Activated naive CD4-positive, alpha-beta T cell treated with anti-CD3 and anti-CD28 coated beads, Interleukin-2, amount 50 U/mL, for 24 hours (primary cell): Measurements from ENCODE around the gene ASAP2.

Experiments
- H3K27ac Mint-ChIP-seq: one replicate; pipeline ENCODE4 v1.8.0; 2021; ENCODE audit warnings: mild to moderate bottlenecking, mixed read lengths
- H3K27me3 Mint-ChIP-seq: one replicate; pipeline ENCODE4 v1.8.0; 2021; ENCODE audit warnings: mixed read lengths
- H3K36me3 Mint-ChIP-seq: one replicate; pipeline ENCODE4 v1.8.0; 2021; ENCODE audit warnings: mixed read lengths
- H3K4me1 Mint-ChIP-seq: one replicate; pipeline ENCODE4 v1.8.0; 2021; ENCODE audit warnings: mixed read lengths
- H3K4me3 Mint-ChIP-seq: one replicate; pipeline ENCODE4 v1.8.0; 2021; ENCODE audit warnings: mild to moderate bottlenecking, mixed read lengths
- H3K9me3 Mint-ChIP-seq: one replicate; pipeline ENCODE4 v1.8.0; 2021; ENCODE audit warnings: mixed read lengths

ASAP2 gene

DNA sequence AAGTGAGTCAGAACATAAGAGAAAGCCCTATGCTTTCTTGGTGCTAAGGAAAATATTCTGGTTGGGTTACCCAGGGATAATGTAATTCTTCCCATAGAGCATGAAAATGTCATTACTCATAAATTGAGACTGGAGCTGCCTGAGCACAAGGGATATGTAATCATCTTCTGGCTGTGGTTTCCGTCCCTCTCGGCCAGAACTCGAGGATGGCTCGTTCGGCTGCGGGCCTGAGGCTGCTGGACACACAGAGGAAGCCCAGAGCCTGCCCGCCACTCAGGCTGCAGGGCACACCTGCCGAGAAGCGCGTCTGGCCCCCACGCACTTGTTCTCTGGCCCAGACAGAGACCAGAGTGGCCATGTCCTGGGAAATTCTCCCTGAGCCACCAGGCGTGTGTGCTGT is 104.9 kb downstream of the ASAP2 start:
- H3K27me3 Mint-ChIP-seq: no peaks in the 10 kb centered on the region
- no peaks in the 10 kb centered on the region for H3K36me3 Mint-ChIP-seq
- peaks cover 8% of the 10 kb centered on the region for H3K4me1 Mint-ChIP-seq
- H3K4me3 Mint-ChIP-seq: no peak overlapping the region
- no peak overlapping the region for H3K27ac Mint-ChIP-seq
- H3K9me3 Mint-ChIP-seq: no peaks in the 10 kb centered on the region

DNA sequence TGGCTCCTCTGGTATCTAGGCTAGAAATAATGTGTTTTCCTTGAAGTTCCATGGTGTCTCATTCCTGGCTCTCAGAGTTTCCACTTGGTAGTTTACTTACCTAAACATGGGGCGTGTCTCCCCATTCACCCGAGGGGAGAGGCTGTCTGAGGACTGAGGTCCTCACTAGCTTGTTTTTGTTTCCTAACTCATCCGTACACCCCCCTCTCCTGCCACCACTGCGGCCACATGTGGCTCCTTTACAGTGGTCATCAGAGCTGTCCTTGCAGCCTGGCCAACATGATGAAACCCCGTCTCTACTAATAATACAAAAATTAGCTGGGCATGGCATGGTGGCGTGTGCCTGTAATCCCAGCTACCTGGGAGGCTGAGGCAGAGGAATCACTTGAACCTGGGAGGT is 106.0 kb downstream of the ASAP2 start:
- no peaks in the 10 kb centered on the region for H3K27me3 Mint-ChIP-seq
- H3K4me1 Mint-ChIP-seq: peaks cover 8% of the 10 kb centered on the region
- H3K27ac Mint-ChIP-seq: no peak overlapping the region
- no peaks in the 10 kb centered on the region for H3K36me3 Mint-ChIP-seq
- H3K9me3 Mint-ChIP-seq: no peaks in the 10 kb centered on the region
- H3K4me3 Mint-ChIP-seq: no peak overlapping the region

DNA sequence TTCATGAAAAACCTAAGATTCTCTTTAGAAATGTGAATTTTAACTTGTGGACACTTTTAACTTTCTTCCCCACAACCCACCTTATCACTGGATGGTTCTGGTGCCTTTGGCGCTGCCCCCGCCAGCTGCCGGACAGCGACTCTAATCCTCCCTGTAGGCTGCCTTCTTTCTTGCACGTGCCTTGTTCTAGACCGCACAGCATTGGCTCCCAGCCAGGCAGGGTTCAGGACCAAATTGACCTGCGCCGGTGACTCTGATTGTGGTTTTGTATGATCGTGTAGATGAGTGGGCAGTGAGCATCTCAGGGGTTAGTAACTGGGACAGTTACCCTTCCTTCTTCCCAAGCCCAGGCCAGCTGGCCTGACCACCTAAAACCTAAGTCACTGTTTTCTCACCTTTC is 106.8 kb downstream of the ASAP2 start:
- H3K9me3 Mint-ChIP-seq: no peaks in the 10 kb centered on the region
- no peaks in the 10 kb centered on the region for H3K36me3 Mint-ChIP-seq
- H3K27me3 Mint-ChIP-seq: no peaks in the 10 kb centered on the region
- H3K4me3 Mint-ChIP-seq: no peak overlapping the region
- no peak overlapping the region for H3K27ac Mint-ChIP-seq
- peaks cover 8% of the 10 kb centered on the region for H3K4me1 Mint-ChIP-seq

DNA sequence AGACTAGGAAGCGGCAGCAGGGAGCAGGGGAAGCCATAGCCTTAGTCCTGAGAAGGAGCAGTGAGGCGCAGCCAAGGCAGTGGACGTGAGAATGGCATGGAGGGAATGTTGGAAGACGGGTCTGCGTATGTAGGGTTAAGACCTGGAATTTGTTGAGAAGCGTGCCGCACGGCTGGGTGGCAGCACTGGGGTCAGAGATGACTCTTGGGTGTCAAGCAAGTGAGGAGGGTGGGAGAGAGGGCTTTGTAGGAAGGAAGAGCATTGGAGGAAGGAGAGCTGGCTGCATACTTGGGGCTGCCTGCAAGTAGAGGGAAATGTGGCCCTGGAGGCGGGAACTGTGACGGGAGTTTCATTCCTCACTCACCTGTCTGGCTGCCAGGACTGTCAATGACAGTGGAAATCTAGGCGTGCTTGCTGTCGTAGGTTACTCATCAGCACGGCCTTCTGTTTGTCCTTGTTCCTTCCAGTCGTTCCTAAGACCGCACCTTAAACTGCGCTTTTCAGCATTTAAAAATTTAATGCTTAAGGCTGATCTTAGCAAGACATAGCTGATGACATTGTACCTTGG is 108.8 kb downstream of the ASAP2 start:
- Mint-ChIP-seq H3K4me3 (no peak overlapping the region), H3K36me3 (no peaks in the 10 kb centered on the region), H3K4me1 (peaks cover 6% of the 10 kb centered on the region), H3K27me3 (no peaks in the 10 kb centered on the region), H3K27ac (no peak overlapping the region), H3K9me3 (no peaks in the 10 kb centered on the region)

DNA sequence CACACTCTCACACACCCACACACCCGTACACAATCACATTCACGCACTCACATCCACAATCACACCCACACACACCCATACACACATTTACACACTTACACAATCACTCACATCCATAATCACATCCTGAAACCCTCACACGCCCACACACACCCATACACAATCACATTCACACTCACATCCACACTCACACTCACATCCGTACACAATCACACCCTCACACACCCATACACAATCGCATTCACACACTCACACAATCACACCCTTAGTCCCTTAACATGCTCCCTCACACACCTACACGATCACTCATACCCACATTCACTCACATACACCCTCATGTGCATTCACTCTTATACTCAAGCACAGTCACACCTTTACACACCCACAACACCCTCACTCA is 110.9 kb downstream of the ASAP2 start:
- H3K27ac Mint-ChIP-seq: no peak overlapping the region
- H3K9me3 Mint-ChIP-seq: no peaks in the 10 kb centered on the region
- H3K36me3 Mint-ChIP-seq: no peaks in the 10 kb centered on the region
- no peaks in the 10 kb centered on the region for H3K27me3 Mint-ChIP-seq
- no peaks in the 10 kb centered on the region for H3K4me1 Mint-ChIP-seq
- H3K4me3 Mint-ChIP-seq: no peak overlapping the region

DNA sequence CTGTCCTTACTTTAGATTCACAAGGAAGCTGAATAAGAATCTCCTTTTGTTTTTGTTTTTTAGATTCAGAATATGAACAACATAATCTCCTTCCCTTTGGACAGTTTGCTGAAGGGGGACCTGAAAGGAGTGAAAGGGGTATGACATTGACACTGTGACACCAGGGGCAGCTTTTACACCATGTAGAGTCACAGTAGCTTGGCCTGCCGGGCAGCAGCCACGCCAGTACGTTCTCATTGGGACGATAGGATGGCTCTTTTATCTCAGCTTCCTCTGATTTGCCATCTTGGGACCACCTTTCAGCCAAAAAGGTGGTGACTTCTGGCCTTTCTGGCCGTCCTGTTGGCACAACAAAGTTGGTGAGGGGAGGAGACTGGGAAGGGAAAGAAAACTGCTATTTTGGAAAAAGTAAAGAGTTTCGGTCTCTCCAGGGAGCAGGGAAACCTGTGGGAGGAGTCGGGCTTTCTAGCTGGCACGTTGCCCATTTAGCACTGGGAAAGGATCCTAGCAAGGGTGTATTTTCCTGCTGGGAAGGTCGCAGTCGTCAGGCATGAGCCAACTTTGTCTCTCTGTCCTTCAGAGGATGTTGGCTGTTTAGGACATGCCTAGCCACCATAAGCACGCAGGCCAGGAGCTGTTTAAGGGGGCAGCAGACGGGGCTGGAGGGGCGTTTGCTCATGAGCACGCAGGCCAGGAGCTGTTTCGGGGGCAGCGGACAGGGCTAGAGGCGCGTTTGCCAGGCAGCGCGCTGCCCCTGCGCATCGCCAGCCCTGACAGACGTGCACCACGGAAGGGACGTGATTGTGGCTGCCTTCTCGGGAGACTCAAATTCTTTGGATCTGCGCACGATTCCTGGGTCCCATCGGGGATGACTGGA is 112.1 kb downstream of the ASAP2 start:
- Mint-ChIP-seq H3K27ac (no peak overlapping the region), H3K36me3 (no peaks in the 10 kb centered on the region), H3K27me3 (no peaks in the 10 kb centered on the region), H3K9me3 (no peaks in the 10 kb centered on the region), H3K4me3 (no peak overlapping the region), H3K4me1 (no peaks in the 10 kb centered on the region)

DNA sequence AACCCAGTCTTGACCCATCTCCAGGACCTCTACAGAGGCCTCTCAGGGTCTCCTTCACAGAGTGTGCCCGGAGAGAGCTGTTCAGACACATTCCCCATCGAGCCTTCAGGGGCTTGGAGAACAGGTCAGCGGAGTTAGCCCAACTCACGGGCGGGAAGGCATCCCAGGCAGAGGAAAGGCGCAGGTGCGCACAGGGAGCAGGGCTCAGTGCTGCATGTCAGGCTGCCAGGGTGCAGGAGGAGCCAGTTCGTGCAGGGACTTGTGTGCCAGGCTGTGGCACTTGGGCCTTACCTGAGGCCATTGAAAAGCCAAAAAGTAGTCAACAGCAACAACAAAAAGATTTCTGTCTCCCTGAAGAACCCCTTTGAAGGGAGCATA is 112.7 kb downstream of the ASAP2 start:
- Mint-ChIP-seq H3K4me1 (no peaks in the 10 kb centered on the region), H3K4me3 (no peak overlapping the region), H3K27ac (no peak overlapping the region), H3K27me3 (no peaks in the 10 kb centered on the region), H3K36me3 (no peaks in the 10 kb centered on the region), H3K9me3 (no peaks in the 10 kb centered on the region)

DNA sequence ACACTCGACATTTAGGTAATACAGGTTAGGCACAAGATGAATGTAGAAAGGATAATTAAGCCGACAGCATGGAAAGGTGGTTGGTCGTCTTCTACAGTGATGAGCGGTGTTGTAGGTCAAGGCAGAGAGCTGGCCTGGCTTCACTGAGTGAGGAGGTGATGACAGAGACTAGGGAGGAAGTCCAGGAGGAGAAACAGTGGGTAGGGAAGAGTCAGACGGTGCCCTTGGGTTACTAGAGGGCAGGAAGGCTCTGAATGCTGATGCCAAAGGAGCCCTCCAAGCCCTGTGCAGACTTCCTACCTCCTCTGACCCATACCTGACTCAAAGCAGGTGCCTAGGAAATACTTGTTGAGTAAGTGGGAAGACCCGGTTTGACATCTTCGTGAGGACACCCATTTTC is 116.0 kb downstream of the ASAP2 start:
- H3K36me3 Mint-ChIP-seq: no peaks in the 10 kb centered on the region
- H3K4me3 Mint-ChIP-seq: no peak overlapping the region
- no peak overlapping the region for H3K27ac Mint-ChIP-seq
- H3K4me1 Mint-ChIP-seq: no peaks in the 10 kb centered on the region
- H3K9me3 Mint-ChIP-seq: no peaks in the 10 kb centered on the region
- no peaks in the 10 kb centered on the region for H3K27me3 Mint-ChIP-seq

DNA sequence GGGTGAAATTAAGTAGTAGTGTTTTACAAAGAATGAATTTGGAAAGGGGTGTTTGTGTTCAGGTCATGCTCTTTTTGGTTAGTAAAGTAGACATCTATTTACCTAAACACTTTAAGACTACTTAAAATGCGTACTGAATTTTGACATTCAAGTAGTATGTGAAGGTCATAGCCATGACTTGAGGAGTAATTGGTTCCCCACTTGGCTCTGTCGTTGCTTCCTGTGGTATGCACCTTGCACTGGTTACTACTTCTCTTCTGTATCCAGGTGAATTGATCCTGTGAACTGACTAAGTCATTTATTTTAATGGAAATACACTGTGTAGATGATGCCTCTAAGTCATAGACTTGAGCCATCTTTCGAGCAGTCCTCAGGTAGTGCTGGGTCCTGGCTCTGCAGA is 118.8 kb downstream of the ASAP2 start:
- Mint-ChIP-seq H3K9me3 (no peaks in the 10 kb centered on the region), H3K27me3 (peaks cover 2% of the 10 kb centered on the region), H3K4me1 (no peaks in the 10 kb centered on the region), H3K36me3 (no peaks in the 10 kb centered on the region), H3K4me3 (no peak overlapping the region), H3K27ac (no peak overlapping the region)

DNA sequence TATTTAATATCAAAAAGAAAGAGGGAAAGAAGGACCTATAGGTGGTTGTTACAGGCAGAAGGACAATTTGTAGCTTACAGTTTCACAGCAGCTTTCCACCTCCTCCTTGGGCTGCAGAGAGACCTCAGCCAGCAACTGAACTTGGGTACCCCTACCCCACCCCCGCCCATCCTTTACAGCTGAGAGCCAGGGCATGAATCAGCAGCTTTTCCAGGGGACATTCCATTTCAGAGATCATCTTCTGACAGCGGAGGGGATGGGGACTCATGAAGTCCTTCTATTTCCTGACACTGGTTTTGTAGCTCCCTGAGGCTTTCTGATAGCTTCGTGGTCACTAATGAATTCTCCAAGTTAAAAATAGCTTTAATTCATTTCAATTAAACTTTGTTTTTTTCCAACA is 120.4 kb downstream of the ASAP2 start:
- peaks cover 2% of the 10 kb centered on the region for H3K27me3 Mint-ChIP-seq
- no peak overlapping the region for H3K27ac Mint-ChIP-seq
- no peaks in the 10 kb centered on the region for H3K4me1 Mint-ChIP-seq
- no peaks in the 10 kb centered on the region for H3K9me3 Mint-ChIP-seq
- H3K4me3 Mint-ChIP-seq: no peak overlapping the region
- no peaks in the 10 kb centered on the region for H3K36me3 Mint-ChIP-seq

DNA sequence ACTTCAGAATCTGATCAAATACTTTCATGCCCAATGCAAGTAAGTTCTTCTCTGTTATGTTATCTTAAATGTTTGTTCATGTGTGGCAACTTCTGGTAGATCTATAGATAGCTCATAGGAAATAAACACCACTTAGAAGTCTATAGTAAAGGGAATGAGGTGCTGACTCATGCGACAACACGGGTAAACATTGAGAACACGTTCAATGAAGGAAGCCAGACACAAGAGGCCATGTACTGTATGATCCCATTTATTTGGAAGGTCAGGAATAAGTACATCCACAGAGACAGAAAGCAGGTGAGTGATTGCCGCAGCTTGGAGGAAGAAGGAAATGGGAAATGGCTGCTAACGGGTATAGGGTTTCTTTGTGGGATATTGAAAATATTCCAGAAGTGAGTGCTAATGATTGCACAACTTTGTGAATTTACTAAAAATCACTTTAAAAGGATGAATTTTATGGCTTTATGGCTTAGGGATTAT is 121.3 kb downstream of the ASAP2 start:
- H3K36me3 Mint-ChIP-seq: no peaks in the 10 kb centered on the region
- H3K27me3 Mint-ChIP-seq: peaks cover 2% of the 10 kb centered on the region
- H3K9me3 Mint-ChIP-seq: no peaks in the 10 kb centered on the region
- H3K27ac Mint-ChIP-seq: no peak overlapping the region
- no peak overlapping the region for H3K4me3 Mint-ChIP-seq
- no peaks in the 10 kb centered on the region for H3K4me1 Mint-ChIP-seq

DNA sequence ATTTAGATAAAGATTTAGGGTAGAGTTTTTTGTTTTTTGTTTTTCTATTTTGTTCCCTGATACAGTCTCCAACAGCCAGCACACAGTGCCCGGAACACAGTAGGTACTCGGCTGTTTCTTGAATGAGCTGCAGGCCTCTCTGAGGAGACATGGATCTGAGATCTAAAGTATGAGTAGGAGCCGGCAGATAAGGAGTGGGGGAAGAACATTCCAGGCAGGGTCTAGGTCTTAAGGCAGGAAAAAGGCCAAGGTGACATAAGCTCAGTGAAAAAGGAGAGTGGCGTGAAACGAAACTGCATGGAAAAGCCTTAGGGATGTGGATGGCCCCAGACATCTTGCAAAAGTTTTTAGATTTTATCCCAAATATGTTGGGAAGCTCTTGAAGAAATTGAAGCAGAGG is 122.3 kb downstream of the ASAP2 start:
- H3K36me3 Mint-ChIP-seq: no peaks in the 10 kb centered on the region
- no peak overlapping the region for H3K4me3 Mint-ChIP-seq
- H3K27me3 Mint-ChIP-seq: peaks cover 2% of the 10 kb centered on the region
- no peaks in the 10 kb centered on the region for H3K9me3 Mint-ChIP-seq
- H3K4me1 Mint-ChIP-seq: no peaks in the 10 kb centered on the region
- no peak overlapping the region for H3K27ac Mint-ChIP-seq

DNA sequence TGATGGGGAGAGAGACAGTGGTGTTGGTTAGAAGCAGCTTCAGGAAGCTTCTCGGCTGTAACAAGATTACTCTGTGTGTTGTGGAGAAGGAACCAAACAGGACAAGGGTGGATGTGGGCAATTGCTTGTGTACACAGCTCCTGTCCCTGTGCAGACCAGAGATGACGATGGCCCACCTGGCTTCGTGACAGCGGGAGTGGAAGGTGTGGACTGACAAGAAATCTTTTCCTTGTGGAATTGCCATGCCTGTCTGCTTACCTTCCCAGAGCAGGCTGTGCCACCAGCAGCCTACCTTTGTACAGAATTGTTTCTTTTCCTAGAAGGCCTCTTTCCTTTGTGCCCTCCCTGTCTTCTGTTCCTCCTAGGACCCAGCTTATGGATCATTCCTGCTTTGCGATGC is 122.9 kb downstream of the ASAP2 start:
- peaks cover 2% of the 10 kb centered on the region for H3K27me3 Mint-ChIP-seq
- H3K9me3 Mint-ChIP-seq: no peaks in the 10 kb centered on the region
- H3K36me3 Mint-ChIP-seq: no peaks in the 10 kb centered on the region
- no peaks in the 10 kb centered on the region for H3K4me1 Mint-ChIP-seq
- no peak overlapping the region for H3K4me3 Mint-ChIP-seq
- no peak overlapping the region for H3K27ac Mint-ChIP-seq

DNA sequence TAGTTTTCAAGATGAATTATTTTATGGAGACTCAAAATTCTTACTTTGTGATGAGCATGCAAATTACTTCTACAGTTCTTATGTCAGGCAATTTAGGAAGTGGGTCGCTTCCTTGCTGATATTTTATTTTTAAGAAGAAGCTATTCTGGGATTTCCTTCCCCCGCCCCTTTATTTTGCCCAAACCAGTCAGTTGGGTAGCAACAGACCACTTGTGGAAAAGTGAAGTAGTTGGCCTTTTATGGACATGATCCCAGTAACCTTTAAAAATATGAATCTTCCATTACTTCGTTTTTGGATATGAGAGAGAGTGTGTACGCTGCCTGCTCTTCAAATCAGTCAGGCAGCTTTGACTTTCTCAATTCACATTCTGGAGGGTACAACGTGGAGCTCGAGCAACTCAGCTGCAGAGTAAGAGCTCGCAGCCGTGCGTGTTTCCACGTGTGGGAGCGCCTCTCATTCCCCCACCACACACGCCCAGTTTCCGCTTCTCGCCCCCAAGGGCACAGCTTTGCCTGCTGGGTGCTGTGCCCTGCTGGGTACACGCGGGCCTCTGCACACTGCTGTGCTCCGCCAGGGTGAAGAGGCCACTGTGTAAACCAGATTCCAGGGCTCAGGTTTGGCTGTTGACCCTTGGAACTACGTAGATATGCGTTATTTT is 124.1 kb downstream of the ASAP2 start:
- no peaks in the 10 kb centered on the region for H3K9me3 Mint-ChIP-seq
- H3K36me3 Mint-ChIP-seq: no peaks in the 10 kb centered on the region
- peaks cover 2% of the 10 kb centered on the region for H3K27me3 Mint-ChIP-seq
- no peak overlapping the region for H3K4me3 Mint-ChIP-seq
- no peak overlapping the region for H3K27ac Mint-ChIP-seq
- H3K4me1 Mint-ChIP-seq: no peaks in the 10 kb centered on the region

DNA sequence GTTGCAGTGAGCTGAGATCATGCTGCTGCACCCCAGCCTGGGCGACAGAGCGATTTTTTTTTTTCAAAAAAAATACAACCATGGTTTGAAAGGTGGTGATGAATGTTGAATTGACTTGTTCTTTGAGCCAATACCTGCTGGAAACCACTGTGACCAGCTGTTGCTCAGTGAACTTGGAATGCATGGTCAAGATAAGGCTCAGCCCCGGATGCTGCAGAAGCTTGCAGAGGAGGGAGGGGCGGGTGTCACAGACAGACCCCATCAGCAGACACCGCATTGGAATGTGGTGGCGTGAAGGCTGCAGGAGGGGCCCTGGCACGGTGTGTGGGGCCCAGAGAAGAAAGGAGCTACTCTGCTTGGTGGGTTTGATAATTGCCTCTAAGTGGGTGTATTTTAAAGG is 125.1 kb downstream of the ASAP2 start:
- Mint-ChIP-seq H3K4me1 (peaks cover 6% of the 10 kb centered on the region), H3K36me3 (no peaks in the 10 kb centered on the region), H3K4me3 (no peak overlapping the region), H3K9me3 (no peaks in the 10 kb centered on the region), H3K27ac (no peak overlapping the region), H3K27me3 (peaks cover 2% of the 10 kb centered on the region)

DNA sequence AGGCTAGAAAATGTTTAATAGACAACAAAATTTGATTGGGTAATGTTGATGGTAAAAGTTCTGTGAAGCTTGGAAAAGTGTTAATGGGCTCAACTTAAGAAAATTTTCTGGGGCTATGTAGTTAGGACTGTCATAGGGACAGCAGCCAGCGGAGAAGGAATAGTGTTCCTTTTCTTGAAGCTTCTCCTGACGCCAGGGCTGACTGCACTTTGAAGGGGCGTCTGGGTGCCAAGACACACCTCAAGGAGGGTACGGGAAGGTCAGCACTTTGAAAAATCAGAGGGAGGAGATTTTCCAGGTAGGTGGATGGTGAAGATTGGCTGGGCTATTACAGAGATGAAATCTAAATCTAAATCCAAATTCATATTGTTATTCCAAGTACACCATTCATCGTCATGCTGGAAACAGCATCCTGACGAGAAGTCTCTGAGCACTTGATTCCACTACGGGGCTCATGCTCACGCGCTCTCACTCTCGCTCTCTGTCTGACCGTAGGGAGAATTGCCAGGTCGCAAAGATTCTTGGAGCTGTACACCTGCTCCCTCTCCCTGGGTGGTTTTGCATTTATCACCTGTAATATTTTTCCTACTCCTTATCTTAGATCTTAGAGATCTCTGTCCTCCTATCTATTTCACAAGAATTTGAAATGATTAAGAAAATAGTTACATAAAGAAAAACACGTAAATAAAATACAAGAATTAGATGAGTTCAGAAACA is 125.7 kb downstream of the ASAP2 start:
- no peak overlapping the region for H3K27ac Mint-ChIP-seq
- no peaks in the 10 kb centered on the region for H3K36me3 Mint-ChIP-seq
- H3K9me3 Mint-ChIP-seq: no peaks in the 10 kb centered on the region
- H3K27me3 Mint-ChIP-seq: peaks cover 2% of the 10 kb centered on the region
- peaks cover 6% of the 10 kb centered on the region for H3K4me1 Mint-ChIP-seq
- H3K4me3 Mint-ChIP-seq: no peak overlapping the region
